Measurements from ENCODE around the gene VPS35L. TPM values are rescaled to one million over a fixed set of nuclear protein-coding genes. Genes with fewer than 3 reads are reported as not detected.

Gene VPS35L
- total and polyA plus RNA-seq, 2 of the 13 experiments (the other 11 are each of a cell fraction or from before 2014, with no cell fraction given): 1.4 to 1.6 TPM

- TF ChIP-seq HIC2 (CRISPR knock-in tag; IDR thresholded peaks at IDR 0.05; ENCODE audit: low read depth): peak; percentile 77; the same call in 1 of the 2 replicates
- no peak; the same call in 1 of the 2 replicates for TF ChIP-seq ZNF83 (CRISPR knock-in tag; IDR thresholded peaks at IDR 0.05; ENCODE audit: borderline replicate concordance)
- TF ChIP-seq ARID3A (IDR thresholded peaks at IDR 0.05; ENCODE audit: low read depth, low read length): no peak
- no peak; the same call in 1 of the 2 replicates for TF ChIP-seq ZNF589 (CRISPR knock-in tag; conservative IDR thresholded peaks at IDR 0.05)
- TF ChIP-seq CC2D1A (CRISPR knock-in tag; IDR thresholded peaks at IDR 0.05): no peak
- no peak for TF ChIP-seq GLMP (CRISPR knock-in tag; IDR thresholded peaks at IDR 0.05; ENCODE audit: borderline replicate concordance)
- no peak for TF ChIP-seq MLLT10 (CRISPR knock-in tag; IDR thresholded peaks at IDR 0.05)
- no peak for TF ChIP-seq DNMT3B (CRISPR knock-in tag; conservative IDR thresholded peaks at IDR 0.05)
- no peak for TF ChIP-seq ZNF749 (CRISPR knock-in tag; IDR thresholded peaks at IDR 0.05; ENCODE audit: borderline replicate concordance)
- TF ChIP-seq THAP11 (CRISPR knock-in tag; IDR thresholded peaks at IDR 0.05): peak; percentile 94
- TF ChIP-seq NCOR1 (IDR thresholded peaks at IDR 0.05; ENCODE audit: borderline replicate concordance, low read length): no peak
- TF ChIP-seq HOXA9 (CRISPR knock-in tag; IDR thresholded peaks at IDR 0.05; ENCODE audit: borderline replicate concordance): no peak
- TF ChIP-seq KDM3A (CRISPR knock-in tag; IDR thresholded peaks at IDR 0.05; ENCODE audit: low read depth): peak; percentile 42; the same call in 1 of the 2 replicates
- no peak for TF ChIP-seq REST (IDR thresholded peaks at IDR 0.05; ENCODE audit: borderline replicate concordance in 1 of 2, low read depth in 1 of 2, low read length in 2 of 2)
- TF ChIP-seq SIX4 (CRISPR knock-in tag; IDR thresholded peaks at IDR 0.05): no peak
- TF ChIP-seq ZNF430 (CRISPR knock-in tag; IDR thresholded peaks at IDR 0.05): peak; percentile 81; the same call in 1 of the 2 replicates
- peak; percentile 80; the same call in 1 of the 2 replicates for TF ChIP-seq ZNF354B (CRISPR knock-in tag; IDR thresholded peaks at IDR 0.05)
- no peak for TF ChIP-seq AKAP8 (CRISPR knock-in tag; IDR thresholded peaks at IDR 0.05)
- TF ChIP-seq NPAS2 (CRISPR knock-in tag; IDR thresholded peaks at IDR 0.05; ENCODE audit: borderline replicate concordance): no peak
- TF ChIP-seq ZNF709 (CRISPR knock-in tag; IDR thresholded peaks at IDR 0.05): peak; percentile 65; the same call in 1 of the 2 replicates
- TF ChIP-seq KLF6 (CRISPR knock-in tag; IDR thresholded peaks at IDR 0.05): no peak; the same call in 1 of the 2 replicates
- TF ChIP-seq YEATS2 (CRISPR knock-in tag; IDR thresholded peaks at IDR 0.05; ENCODE audit: borderline replicate concordance): 0 out of 2 replicates have a peak, but pooled peaks have one; percentile 13
Observed at GRCh38 chr16:19555186-19555937, at the start of gene VPS35L (continued).

Data from HepG2 (cell line).